HS-5 (cell line): ENCODE data around the gene MOV10L1.

Experiments
- DNase-seq: peaks from one replicate; pipeline ENCODE4 v3.0.0-alpha.2; 2012; ENCODE audit warnings: low read depth

Gene MOV10L1

DNA sequence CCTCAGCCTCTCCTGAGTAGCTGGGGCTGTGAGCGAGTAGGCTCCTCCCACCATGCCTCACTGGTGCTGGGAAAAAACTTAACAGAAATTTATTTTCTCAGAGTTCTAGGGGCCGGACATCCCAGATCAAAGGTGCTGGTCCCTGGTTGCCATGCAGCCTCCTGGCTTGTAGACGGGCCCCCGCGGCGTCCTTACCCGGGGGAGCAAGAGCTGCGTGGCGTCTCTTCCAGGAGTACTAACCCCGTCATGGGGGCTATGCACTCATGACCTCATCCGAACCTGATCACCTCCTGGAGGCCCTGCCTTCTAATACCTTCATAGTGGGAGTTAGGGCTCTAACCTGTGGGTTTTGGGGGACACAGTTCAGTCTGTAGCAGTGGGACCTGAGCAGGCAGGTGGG lies 98.5 kb downstream of the MOV10L1 start:
- no peak for DNase-seq

- no peak for DNase-seq
These were observed 99.5 kb downstream of the MOV10L1 start for GRCh38 chr22:50189184-50189848.

- no peak for DNase-seq
These were observed 100.0 kb downstream of the MOV10L1 start for GRCh38 chr22:50189849-50190181.

GRCh38 chr22:50190182-50190940 lies 100.6 kb downstream of the MOV10L1 start:
- DNase-seq = no peak

GRCh38 chr22:50190941-50191741 lies 101.3 kb downstream of the MOV10L1 start:
- DNase-seq = no peak

GRCh38 chr22:50192436-50193204 lies 102.8 kb downstream of the MOV10L1 start:
- no peak for DNase-seq

DNA sequence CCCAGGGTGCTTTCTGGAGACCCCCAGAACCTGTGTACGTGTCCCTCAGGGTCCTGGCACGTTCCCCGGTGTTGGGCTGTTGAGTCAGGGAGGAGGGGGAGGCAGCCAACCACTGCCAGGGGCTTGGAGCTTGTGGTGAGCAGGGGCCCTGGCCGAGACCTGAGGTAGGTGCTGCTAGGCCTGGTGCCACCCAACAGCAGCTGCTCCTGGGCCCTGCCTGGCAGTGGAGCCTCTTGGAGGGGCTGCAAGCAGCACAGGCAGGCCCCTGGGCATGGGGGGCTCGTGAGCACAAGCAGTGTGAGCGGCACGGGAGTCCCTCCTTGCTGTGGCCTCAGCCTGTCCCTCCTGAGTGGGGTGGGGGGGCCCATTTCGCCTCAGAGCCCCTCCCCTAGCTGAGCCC lies 103.8 kb downstream of the MOV10L1 start:
- DNase-seq = no peak

GRCh38 chr22:50194037-50194805 lies 104.4 kb downstream of the MOV10L1 start:
- DNase-seq = no peak

- DNase-seq = no peak
These were observed 106.5 kb downstream of the MOV10L1 start for GRCh38 chr22:50196256-50196655.

DNA sequence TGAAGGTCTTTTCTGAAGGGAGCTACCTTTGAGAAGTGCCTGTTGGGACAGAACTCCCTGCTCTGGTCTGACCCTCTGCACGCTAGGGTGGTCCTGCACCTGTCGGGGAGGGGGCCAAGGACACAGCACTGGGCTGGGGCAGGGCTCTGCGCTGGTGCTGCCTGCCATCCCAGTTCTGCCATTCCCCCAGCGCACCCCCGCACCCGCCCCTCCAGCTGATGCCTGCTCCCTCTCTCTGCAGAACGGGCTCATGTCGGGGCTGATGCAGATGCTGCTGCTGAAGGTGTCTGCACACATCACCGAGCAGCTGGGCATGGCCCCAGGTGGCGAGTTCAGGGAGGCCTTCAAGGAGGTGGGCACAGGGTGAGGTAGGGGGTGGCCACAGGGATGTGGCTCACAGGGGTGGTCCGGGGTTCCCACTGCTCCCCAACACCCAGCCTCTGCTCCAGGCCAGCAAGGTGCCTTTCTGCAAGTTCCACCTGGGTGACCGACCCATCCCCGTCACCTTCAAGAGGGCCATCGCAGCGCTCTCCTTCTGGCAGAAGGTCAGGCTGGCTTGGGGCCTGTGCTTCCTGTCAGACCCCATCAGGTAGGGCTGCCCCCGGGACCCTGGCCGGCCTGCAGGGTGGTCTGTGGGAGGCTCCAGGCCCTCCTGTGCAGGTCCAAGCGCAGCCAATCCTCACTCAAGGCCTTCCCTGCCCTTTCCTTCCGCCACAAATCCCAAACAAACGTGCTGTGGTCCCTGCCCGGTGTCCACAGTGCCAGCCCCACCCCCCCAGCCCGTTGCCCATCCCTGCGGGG lies 107.4 kb downstream of the MOV10L1 start:
- DNase-seq = no peak

GRCh38 chr22:50197856-50198623 lies 108.2 kb downstream of the MOV10L1 start:
- DNase-seq = no peak

GRCh38 chr22:50198624-50199017 lies 108.8 kb downstream of the MOV10L1 start:
- DNase-seq = no peak

- no peak for DNase-seq
These were observed 109.5 kb downstream of the MOV10L1 start for GRCh38 chr22:50199251-50199721.

DNA sequence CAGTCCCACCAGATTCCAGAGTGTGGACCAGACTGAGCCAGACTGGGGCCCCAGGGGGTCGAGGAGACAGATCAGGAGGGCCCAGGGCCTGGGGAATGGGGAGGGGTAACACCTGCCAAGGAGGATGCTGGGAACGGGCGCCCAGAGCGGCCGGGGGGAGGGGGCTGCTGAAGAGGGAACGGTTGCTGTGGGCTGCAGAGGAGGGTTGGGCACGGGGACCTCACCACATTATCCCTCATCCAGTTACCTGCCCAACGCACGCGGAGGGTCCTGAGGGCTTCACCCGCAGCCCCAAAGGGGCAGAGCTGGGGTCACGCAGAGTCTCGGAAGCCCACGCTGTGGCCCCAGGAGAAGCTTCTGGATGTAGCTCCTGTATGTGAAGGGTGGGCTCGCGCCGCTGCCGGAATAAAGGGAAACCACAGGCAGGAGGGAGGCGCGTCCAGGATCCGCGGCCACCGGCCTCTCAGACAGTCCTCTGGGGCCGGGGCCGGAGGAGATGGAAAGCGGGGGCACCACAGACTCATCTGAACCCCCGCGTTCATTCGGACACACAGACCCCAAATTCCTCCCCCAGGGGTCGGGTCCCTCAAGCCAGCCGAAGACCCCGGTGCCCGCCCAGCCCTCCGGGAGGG lies 110.1 kb downstream of the MOV10L1 start:
- no peak for DNase-seq

GRCh38 chr22:50200461-50201190 lies 110.8 kb downstream of the MOV10L1 start, which contains the start of gene SELENOO:
Gene SELENOO, plus strand, starts transcription at chr22:50201011. Its CDS starts 26 bp downstream, at chr22:50201037.
- DNase-seq = peak; percentile 51

DNA sequence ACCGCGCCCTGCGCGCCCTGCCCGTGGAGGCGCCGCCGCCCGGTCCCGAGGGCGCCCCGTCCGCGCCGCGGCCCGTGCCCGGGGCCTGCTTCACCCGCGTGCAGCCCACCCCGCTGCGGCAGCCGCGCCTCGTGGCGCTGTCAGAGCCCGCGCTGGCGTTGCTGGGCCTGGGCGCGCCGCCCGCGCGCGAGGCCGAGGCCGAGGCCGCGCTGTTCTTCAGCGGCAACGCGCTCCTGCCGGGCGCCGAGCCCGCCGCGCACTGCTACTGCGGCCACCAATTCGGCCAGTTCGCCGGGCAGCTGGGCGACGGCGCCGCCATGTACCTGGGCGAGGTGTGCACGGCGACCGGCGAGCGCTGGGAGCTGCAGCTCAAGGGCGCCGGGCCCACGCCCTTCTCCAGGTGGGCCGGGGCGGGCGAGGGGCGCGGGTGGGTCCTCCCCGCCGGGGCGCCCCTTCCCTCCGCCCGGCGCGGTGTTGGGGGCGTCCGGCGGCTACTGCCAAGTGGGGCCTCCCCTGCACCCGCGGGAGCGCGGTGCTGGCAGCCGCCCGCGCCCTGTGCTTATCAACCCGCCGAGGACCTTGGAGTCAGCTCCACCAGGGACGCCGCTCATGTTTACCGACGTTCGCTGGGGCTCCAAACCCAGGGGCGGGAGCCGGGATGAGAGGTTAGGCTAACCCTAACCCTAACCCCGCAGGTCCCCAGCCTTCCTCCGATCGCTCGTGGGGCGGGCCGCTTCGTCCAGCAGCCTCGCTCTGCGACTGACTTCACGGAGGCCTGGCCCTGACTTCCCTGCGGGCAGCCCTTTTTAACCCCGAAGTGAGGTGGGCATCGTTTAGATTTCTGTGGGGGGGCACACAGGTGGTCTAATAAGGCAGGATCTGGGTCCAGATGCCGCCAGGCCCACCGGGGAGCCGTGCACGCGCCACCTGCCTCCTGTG lies 111.7 kb downstream of the MOV10L1 start:
- DNase-seq = no peak

GRCh38 chr22:50202130-50202666 lies 112.4 kb downstream of the MOV10L1 start:
- DNase-seq = no peak
